K562 (cell line): ENCODE measurements around the gene STK33.

Experiments used
- FOS ChIP-seq: IDR thresholded peaks from 3 replicates; pipeline ENCODE4 v1.6.1; 2011; ENCODE audit not compliant: insufficient read length; ENCODE audit errors: extremely low read depth
- GATA2 ChIP-seq: sonication (generic); formaldehyde crosslinking; IDR thresholded peaks from 2 replicates; pipeline ENCODE4 v1.4.0; 2020; ENCODE audit warnings: mild to moderate bottlenecking, missing genetic modification reagents
- GATAD2A ChIP-seq: fragments of 450-650 bp; IDR thresholded peaks from 2 replicates; pipeline ENCODE4 v1.6.1; 2017
- HDAC1 ChIP-seq, 2 experiments: fragments of 450-650 bp; IDR thresholded peaks; 2 replicates each; pipeline ENCODE4 v1.6.1; 2016 to 2017; ENCODE audit warnings: inconsistent platforms in 1 of 2, mild to moderate bottlenecking in 1 of 2, moderate library complexity in 1 of 2
- NR2C1 ChIP-seq, 2 experiments: fragments of 450-650 bp; IDR thresholded peaks; 2 replicates each; pipeline ENCODE4 v1.6.1; 2017; ENCODE audit warnings: mild to moderate bottlenecking in 2 of 2, antibody characterized with exemption in 1 of 2, inconsistent platforms in 1 of 2, missing compliant biosample characterization in 1 of 2, missing genetic modification characterization in 1 of 2
- SIN3A ChIP-seq, 2 experiments: fragments of 150-350 bp in 1 of 2; IDR thresholded peaks; 2 replicates each; pipeline ENCODE4 v1.6.1; 2011 to 2016; ENCODE audit warnings: borderline replicate concordance in 2 of 2, low read depth in 2 of 2, low read length in 2 of 2, mild to moderate bottlenecking in 2 of 2, moderate library complexity in 2 of 2; ENCODE audit not compliant: control insufficient read depth in 1 of 2
- TAF1 ChIP-seq: IDR thresholded peaks from 2 replicates; pipeline ENCODE4 v1.6.1; 2011; ENCODE audit warnings: mild to moderate bottlenecking, low read length, moderate library complexity; ENCODE audit not compliant: insufficient read depth, control insufficient read depth, severe bottlenecking; ENCODE audit errors: extremely low read depth
- ZNF778 ChIP-seq: fragments of 450-650 bp; formaldehyde crosslinking; IDR thresholded peaks from 2 replicates; pipeline ENCODE4 v1.4.0; 2020; ENCODE audit warnings: mild to moderate bottlenecking, moderate library complexity
- TF ChIP-seq, protein P1 (sequence below): fragments of 250-450 bp; sonication (Bioruptor Pico); IDR thresholded peaks from 2 replicates; pipeline ENCODE4 v1.8.0; 2022; ENCODE audit warnings: inconsistent platforms, mild to moderate bottlenecking, moderate library complexity, borderline replicate concordance
- TF ChIP-seq, protein P2 (sequence below), 3 experiments: fragments of 200-800 bp in 1 of 3; sonication (Bioruptor generic) in 1 of 3; sonication (generic) in 1 of 3; formaldehyde crosslinking in 1 of 3; IDR thresholded peaks; 2 replicates each; pipeline versions ENCODE4 v1.6.1 to v1.8.0; 2016 to 2022; ENCODE audit warnings: mild to moderate bottlenecking in 2 of 3, missing compliant biosample characterization in 2 of 3, missing genetic modification characterization in 2 of 3, missing genetic modification reagents in 1 of 3
- TF ChIP-seq, protein P3 (sequence below): fragments of 200-800 bp; sonication (Bioruptor generic); IDR thresholded peaks from 2 replicates; pipeline ENCODE4 v1.6.1; 2017; ENCODE audit warnings: missing genetic modification characterization, missing compliant biosample characterization
- TF ChIP-seq, protein P4 (sequence below), 3 experiments: IDR thresholded peaks in 2 of 3; conservative IDR thresholded peaks in 1 of 3; 2 replicates each; pipeline ENCODE4 v1.5.1; 2011 to 2012; ENCODE audit warnings: low read length in 3 of 3, mild to moderate bottlenecking in 3 of 3, control low read depth in 2 of 3, improper control_type of control experiment in 1 of 3, inconsistent platforms in 1 of 3, low read depth in 1 of 3, mixed read lengths in 1 of 3, moderate library complexity in 1 of 3; ENCODE audit not compliant: insufficient read depth in 2 of 3

DNA sequence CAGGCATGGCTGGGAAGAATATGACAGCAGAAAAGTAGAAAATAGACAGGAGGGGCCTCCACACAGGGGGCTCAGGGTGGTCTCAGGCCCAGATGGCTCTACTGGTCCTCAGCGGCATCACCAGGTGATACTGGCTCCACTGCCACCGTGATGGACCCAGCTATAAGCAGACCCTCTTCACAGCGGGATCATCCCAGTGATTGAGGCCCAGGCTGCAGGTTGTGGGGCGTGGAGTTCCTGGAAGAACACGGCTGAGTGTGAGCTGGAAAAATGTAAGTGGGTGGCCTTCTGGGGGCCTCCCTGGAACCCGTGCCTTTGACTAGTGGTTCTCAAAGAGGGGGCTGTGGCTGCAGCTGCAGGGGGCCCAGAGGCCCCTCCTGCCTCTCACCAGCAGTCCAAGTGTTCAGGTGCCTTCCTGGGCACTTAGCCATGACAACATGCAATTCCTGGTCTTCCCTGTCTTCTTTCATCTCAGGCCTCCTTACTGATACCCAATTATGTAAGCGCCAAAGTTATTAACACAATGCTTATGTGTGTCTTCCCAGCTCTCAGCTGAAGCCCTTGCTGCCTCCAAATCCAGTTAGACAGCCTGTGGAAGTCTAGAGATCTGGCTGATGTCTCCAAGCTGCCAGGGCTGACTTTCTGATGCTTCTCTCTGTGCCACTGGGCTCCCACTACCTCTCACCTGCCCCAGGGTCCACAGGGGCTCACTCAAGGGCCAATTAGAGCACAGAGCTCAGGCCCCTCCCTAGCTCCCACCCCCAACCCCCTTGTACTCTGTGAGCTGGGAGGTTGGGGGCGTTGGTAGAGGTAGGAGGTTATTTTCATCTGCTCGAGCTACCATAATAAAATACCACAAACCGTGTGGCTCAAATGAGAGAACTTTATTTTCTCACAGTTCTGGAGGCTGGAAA lies 220.3 kb downstream of the STK33 start:
- no peak for TF ChIP-seq TAF1
- no peak for TF ChIP-seq ZNF778 (CRISPR knock-in tag)
- TF ChIP-seq GATA2 (CRISPR knock-in tag) = no peak
- no peak for TF ChIP-seq NR2C1 (IDR thresholded peaks at IDR 0.05)
- no peak for TF ChIP-seq NR2C1 (tag; IDR thresholded peaks at IDR 0.05)
- no peak for TF ChIP-seq FOS
- TF ChIP-seq, protein P1, sequence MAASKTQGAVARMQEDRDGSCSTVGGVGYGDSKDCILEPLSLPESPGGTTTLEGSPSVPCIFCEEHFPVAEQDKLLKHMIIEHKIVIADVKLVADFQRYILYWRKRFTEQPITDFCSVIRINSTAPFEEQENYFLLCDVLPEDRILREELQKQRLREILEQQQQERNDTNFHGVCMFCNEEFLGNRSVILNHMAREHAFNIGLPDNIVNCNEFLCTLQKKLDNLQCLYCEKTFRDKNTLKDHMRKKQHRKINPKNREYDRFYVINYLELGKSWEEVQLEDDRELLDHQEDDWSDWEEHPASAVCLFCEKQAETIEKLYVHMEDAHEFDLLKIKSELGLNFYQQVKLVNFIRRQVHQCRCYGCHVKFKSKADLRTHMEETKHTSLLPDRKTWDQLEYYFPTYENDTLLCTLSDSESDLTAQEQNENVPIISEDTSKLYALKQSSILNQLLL (CRISPR knock-in tag) = no peak
- no peak for TF ChIP-seq HDAC1 (IDR thresholded peaks at IDR 0.05)
- TF ChIP-seq, protein P2, sequence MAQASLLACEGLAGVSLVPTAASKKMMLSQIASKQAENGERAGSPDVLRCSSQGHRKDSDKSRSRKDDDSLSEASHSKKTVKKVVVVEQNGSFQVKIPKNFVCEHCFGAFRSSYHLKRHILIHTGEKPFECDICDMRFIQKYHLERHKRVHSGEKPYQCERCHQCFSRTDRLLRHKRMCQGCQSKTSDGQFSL (CRISPR knock-in tag; IDR thresholded peaks at IDR 0.05) = no peak
- TF ChIP-seq, protein P2 (tag; IDR thresholded peaks at IDR 0.05) = no peak
- TF ChIP-seq, protein P3, sequence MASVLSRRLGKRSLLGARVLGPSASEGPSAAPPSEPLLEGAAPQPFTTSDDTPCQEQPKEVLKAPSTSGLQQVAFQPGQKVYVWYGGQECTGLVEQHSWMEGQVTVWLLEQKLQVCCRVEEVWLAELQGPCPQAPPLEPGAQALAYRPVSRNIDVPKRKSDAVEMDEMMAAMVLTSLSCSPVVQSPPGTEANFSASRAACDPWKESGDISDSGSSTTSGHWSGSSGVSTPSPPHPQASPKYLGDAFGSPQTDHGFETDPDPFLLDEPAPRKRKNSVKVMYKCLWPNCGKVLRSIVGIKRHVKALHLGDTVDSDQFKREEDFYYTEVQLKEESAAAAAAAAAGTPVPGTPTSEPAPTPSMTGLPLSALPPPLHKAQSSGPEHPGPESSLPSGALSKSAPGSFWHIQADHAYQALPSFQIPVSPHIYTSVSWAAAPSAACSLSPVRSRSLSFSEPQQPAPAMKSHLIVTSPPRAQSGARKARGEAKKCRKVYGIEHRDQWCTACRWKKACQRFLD (CRISPR knock-in tag) = no peak
- TF ChIP-seq, protein P4, sequence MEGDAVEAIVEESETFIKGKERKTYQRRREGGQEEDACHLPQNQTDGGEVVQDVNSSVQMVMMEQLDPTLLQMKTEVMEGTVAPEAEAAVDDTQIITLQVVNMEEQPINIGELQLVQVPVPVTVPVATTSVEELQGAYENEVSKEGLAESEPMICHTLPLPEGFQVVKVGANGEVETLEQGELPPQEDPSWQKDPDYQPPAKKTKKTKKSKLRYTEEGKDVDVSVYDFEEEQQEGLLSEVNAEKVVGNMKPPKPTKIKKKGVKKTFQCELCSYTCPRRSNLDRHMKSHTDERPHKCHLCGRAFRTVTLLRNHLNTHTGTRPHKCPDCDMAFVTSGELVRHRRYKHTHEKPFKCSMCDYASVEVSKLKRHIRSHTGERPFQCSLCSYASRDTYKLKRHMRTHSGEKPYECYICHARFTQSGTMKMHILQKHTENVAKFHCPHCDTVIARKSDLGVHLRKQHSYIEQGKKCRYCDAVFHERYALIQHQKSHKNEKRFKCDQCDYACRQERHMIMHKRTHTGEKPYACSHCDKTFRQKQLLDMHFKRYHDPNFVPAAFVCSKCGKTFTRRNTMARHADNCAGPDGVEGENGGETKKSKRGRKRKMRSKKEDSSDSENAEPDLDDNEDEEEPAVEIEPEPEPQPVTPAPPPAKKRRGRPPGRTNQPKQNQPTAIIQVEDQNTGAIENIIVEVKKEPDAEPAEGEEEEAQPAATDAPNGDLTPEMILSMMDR (IDR thresholded peaks at IDR 0.05 in 2 of 3, conservative IDR thresholded peaks at IDR 0.05 in 1 of 3; ENCODE audit: insufficient read depth in 2 of 3, low read depth in 1 of 3, low read length in 3 of 3) = no peak
- TF ChIP-seq SIN3A (IDR thresholded peaks at IDR 0.05; ENCODE audit: borderline replicate concordance in 2 of 2, control insufficient read depth in 1 of 2, low read depth in 2 of 2, low read length in 2 of 2) = no peak
- no peak for TF ChIP-seq GATAD2A
